SK-N-SH (cell line): ENCODE results near the gene APLP2. TPM values are rescaled to one million over a fixed set of nuclear protein-coding genes. Genes with fewer than 3 reads are reported as not detected.

Source experiments
- CTCF ChIA-PET: fragments of 300-600, 350-600 bp; formaldehyde crosslinking; extraction: SDS; loops from one replicate; lab custom pipeline; 2021; lab: Yijun Ruan, JAX
- POLR2A ChIA-PET: fragments of 350-600 bp; sonication (Branson Sonifier 250); formaldehyde crosslinking; extraction: SDS; loops from one replicate; lab custom pipeline; 2020; ENCODE audit warnings: antibody characterized with exemption, inconsistent platforms; lab: Yijun Ruan, JAX
- DNase-seq: peaks from one replicate; pipeline ENCODE4 v3.0.0; 2012
- H2AFZ ChIP-seq: fragments of 200-600 bp; sonication (generic); 2 replicates; pipeline ENCODE4 v1.8.1; 2016; ENCODE audit warnings: antibody characterized with exemption, mild to moderate bottlenecking, low read depth
- H3F3A ChIP-seq: fragments of 200-600 bp; sonication (generic); replicated peaks from 2 replicates; pipeline ENCODE3; 2016; ENCODE audit warnings: antibody characterized with exemption, mild to moderate bottlenecking; ENCODE audit not compliant: insufficient read depth
- H3K27ac ChIP-seq, 2 experiments: fragments of 200-500 bp in 1 of 2; fragments of 200-600 bp in 1 of 2; sonication (Bioruptor generic) in 1 of 2; sonication (generic), shearing (Covaris generic) in 1 of 2; 2 replicates each; pipeline versions ENCODE4 v1.5.1 to v1.6.1; 2014 to 2016; ENCODE audit warnings: low read depth in 2 of 2, inconsistent platforms in 1 of 2, low read length in 1 of 2, mild to moderate bottlenecking in 1 of 2, mixed read lengths in 1 of 2
- H3K27me3 ChIP-seq: fragments of 200-600 bp; sonication (generic), shearing (Covaris generic); 2 replicates; pipeline ENCODE4 v1.6.1; 2016; ENCODE audit warnings: mixed run types; ENCODE audit not compliant: insufficient read depth
- H3K36me3 ChIP-seq, 2 experiments: fragments of 200-500 bp in 1 of 2; fragments of 200-600 bp in 1 of 2; sonication (Bioruptor generic) in 1 of 2; sonication (generic) in 1 of 2; replicated peaks in 1 of 2; 2 replicates each; pipeline versions ENCODE3 to v1.5.1; 2014 to 2016; ENCODE audit warnings: low read length in 1 of 2, mild to moderate bottlenecking in 1 of 2; ENCODE audit not compliant: insufficient read depth in 2 of 2, control insufficient read depth in 1 of 2
- H3K4me1 ChIP-seq, 2 experiments: fragments of 200-500 bp in 1 of 2; fragments of 200-600 bp in 1 of 2; sonication (Bioruptor generic) in 1 of 2; sonication (generic), shearing (Covaris generic) in 1 of 2; 2 replicates each; pipeline versions ENCODE4 v1.5.1 to v1.6.1; 2014 to 2016; ENCODE audit warnings: low read depth in 1 of 2, low read length in 1 of 2, mixed run types in 1 of 2; ENCODE audit not compliant: insufficient read depth in 2 of 2, control insufficient read depth in 1 of 2
- H3K4me2 ChIP-seq: fragments of 200-600 bp; sonication (generic), shearing (Covaris generic); 2 replicates; pipeline ENCODE4 v1.6.1; 2017; ENCODE audit warnings: mixed run types
- H3K4me3 ChIP-seq, 2 experiments: fragments of 200-500 bp in 1 of 2; fragments of 200-600 bp in 1 of 2; sonication (Bioruptor generic) in 1 of 2; sonication (generic), shearing (Covaris generic) in 1 of 2; 2 replicates each; pipeline versions ENCODE4 v1.5.1 to v1.8.1; 2014 to 2016; ENCODE audit warnings: low read depth in 2 of 2, inconsistent platforms in 1 of 2, low read length in 1 of 2, mild to moderate bottlenecking in 1 of 2, mixed read lengths in 1 of 2, moderate library complexity in 1 of 2
- H3K79me2 ChIP-seq: fragments of 200-600 bp; sonication (generic); 2 replicates; pipeline ENCODE4 v1.8.1; 2017; ENCODE audit warnings: mild to moderate bottlenecking; ENCODE audit not compliant: insufficient read depth
- H3K9ac ChIP-seq: fragments of 200-600 bp; sonication (generic); 2 replicates; pipeline ENCODE4 v1.6.1; 2017; ENCODE audit warnings: mixed run types
- H3K9me2 ChIP-seq: fragments of 200-600 bp; sonication (generic); 2 replicates; pipeline ENCODE4 v1.6.1; 2017; ENCODE audit warnings: mixed run types
- H3K9me3 ChIP-seq: fragments of 200-600 bp; sonication (generic); 2 replicates; pipeline ENCODE4 v1.6.1; 2017; ENCODE audit warnings: mixed run types, mild to moderate bottlenecking, moderate library complexity
- H4K20me1 ChIP-seq: fragments of 200-600 bp; sonication (generic); 2 replicates; pipeline ENCODE4 v1.6.1; 2017; ENCODE audit warnings: mild to moderate bottlenecking, mixed run types; ENCODE audit not compliant: insufficient read depth
- CHD2 ChIP-seq: fragments of 150-350 bp; IDR thresholded peaks from 2 replicates; pipeline ENCODE4 v1.6.1; 2018; ENCODE audit warnings: low read length; ENCODE audit not compliant: partially characterized antibody
- FOSL2 ChIP-seq: IDR thresholded peaks from 2 replicates; pipeline ENCODE4 v1.4.0; 2012; ENCODE audit warnings: low read depth, mild to moderate bottlenecking, moderate library complexity, borderline replicate concordance
- FOXJ3 ChIP-seq: sonication (generic); formaldehyde crosslinking; IDR thresholded peaks from 2 replicates; pipeline ENCODE4 v1.5.1; 2020; ENCODE audit warnings: mild to moderate bottlenecking, missing genetic modification reagents
- MEF2A ChIP-seq: IDR thresholded peaks from 2 replicates; pipeline ENCODE4 v1.4.0; 2012; ENCODE audit warnings: low read depth, borderline replicate concordance
- MXI1 ChIP-seq: IDR thresholded peaks from 2 replicates; pipeline ENCODE4 v1.6.1; 2012; ENCODE audit warnings: mild to moderate bottlenecking, low read depth, low read length, improper control_type of control experiment
- NRF1 ChIP-seq: IDR thresholded peaks from 2 replicates; pipeline ENCODE4 v1.6.1; 2012; ENCODE audit warnings: low read depth, mild to moderate bottlenecking, low read length
- RCOR1 ChIP-seq: fragments of 150-350 bp; IDR thresholded peaks from 2 replicates; pipeline ENCODE4 v1.6.1; 2017; ENCODE audit warnings: antibody characterized with exemption, low read length
- RFX5 ChIP-seq: IDR thresholded peaks from 2 replicates; pipeline ENCODE4 v1.6.1; 2012; ENCODE audit warnings: mild to moderate bottlenecking, improper control_type of control experiment, low read length
- RXRA ChIP-seq: IDR thresholded peaks from 2 replicates; pipeline ENCODE4 v1.4.0; 2012; ENCODE audit warnings: low read depth, mild to moderate bottlenecking, borderline replicate concordance
- SIN3A ChIP-seq: IDR thresholded peaks from 2 replicates; pipeline ENCODE4 v1.6.1; 2012; ENCODE audit warnings: low read depth, mild to moderate bottlenecking, low read length, moderate library complexity, borderline replicate concordance
- SMC3 ChIP-seq: IDR thresholded peaks from 2 replicates; pipeline ENCODE4 v1.6.1; 2012; ENCODE audit warnings: low read depth, low read length, improper control_type of control experiment
- TAF1 ChIP-seq: IDR thresholded peaks from 2 replicates; pipeline ENCODE4 v1.6.1; 2012; ENCODE audit warnings: low read depth, mild to moderate bottlenecking, low read length, moderate library complexity, borderline replicate concordance
- TEAD4 ChIP-seq: IDR thresholded peaks from 2 replicates; pipeline ENCODE4 v1.4.0; 2012; ENCODE audit warnings: mild to moderate bottlenecking, borderline replicate concordance; ENCODE audit not compliant: insufficient read depth
- WGBS: methylation state at CpG from one replicate; pipeline ENCODE4 v1.1.6; 2017; ENCODE audit warnings: low lambda C conversion rate; 5-methylcytosine and 5-hydroxymethylcytosine counted together
- polyA plus RNA-seq, 3 experiments: library from polyadenylated mRNA; depleted of rRNA; stranded (reverse); fragments of >200 nt; gene quantifications; 2 replicates each; pipeline ENCODE4 v1.2.3, GENCODE V29; 2012
- TF ChIP-seq, protein P1 (sequence below): fragments of 150-350 bp; IDR thresholded peaks from 2 replicates; pipeline ENCODE4 v1.6.1; 2016; ENCODE audit warnings: mild to moderate bottlenecking, low read depth, low read length
- TF ChIP-seq, protein P2 (sequence below): IDR thresholded peaks from 2 replicates; pipeline ENCODE4 v1.4.0; 2012; ENCODE audit warnings: low read depth, borderline replicate concordance
- TF ChIP-seq, protein P3 (sequence below): IDR thresholded peaks from 2 replicates; pipeline ENCODE4 v1.4.0; 2012; ENCODE audit warnings: low read depth, borderline replicate concordance
- TF ChIP-seq, protein P4 (sequence below): fragments of 200-600 bp; sonication (generic); IDR thresholded peaks from 2 replicates; pipeline ENCODE4 v1.6.1; 2017; ENCODE audit warnings: antibody characterized with exemption, mild to moderate bottlenecking, moderate library complexity

The APLP2 gene
- polyA plus RNA-seq, 1 of the 3 experiments (the other 2 are of a cell fraction): 424 TPM

DNA sequence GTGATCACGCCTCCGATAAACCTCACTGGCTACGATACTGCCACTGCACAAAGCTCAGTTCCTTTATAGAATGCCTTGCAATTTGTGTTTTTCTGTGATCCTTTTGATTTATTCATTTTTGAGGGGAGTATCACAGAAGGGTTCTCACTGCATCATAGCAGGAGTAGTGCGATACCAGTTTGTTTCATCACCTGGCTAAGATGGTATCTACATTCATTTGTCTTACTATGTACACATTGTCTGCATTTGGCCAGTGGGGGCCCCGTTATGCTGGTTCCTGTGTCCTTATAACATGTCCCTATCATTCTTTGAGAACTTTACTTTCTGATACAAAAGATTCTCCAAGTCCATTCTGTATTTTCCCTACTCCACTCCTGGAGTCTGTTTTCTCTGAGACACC lies 44.6 kb downstream of the APLP2 start:
- ChIA-PET POLR2A (no interaction called here), CTCF (interaction anchor here (0.7 kb wide), 1 partner anchor 12 kb away, joined by 3 read pairs; no protein-coding TSS in a partner anchor)
- peaks cover 68% of the 10 kb centered on the region for H3K79me2 ChIP-seq
- H3K9me3 ChIP-seq: no peaks in the 10 kb centered on the region
- no peaks in the 10 kb centered on the region for H3K9me2 ChIP-seq
- no peak for DNase-seq
- H3K4me2 ChIP-seq: no peak overlapping the region
- H2AFZ ChIP-seq: no peak overlapping the region
- peaks cover 0 to 4% of the 10 kb centered on the region in 2 experiments; a peak in 2 of 4 replicates for H3K4me1 ChIP-seq
- 97% methylated on average over 5 of the region's 5 CpGs for WGBS
- peaks cover 85% of the 10 kb centered on the region for H4K20me1 ChIP-seq
- H3F3A ChIP-seq: peaks cover 4% of the 10 kb centered on the region
- no peaks in the 10 kb centered on the region for H3K27me3 ChIP-seq
- H3K4me3 ChIP-seq: no peak overlapping the region
- H3K36me3 ChIP-seq: peaks cover 28 to 56% of the 10 kb centered on the region in 2 experiments
- no peak overlapping the region for H3K27ac ChIP-seq
- TF ChIP-seq, protein P1, sequence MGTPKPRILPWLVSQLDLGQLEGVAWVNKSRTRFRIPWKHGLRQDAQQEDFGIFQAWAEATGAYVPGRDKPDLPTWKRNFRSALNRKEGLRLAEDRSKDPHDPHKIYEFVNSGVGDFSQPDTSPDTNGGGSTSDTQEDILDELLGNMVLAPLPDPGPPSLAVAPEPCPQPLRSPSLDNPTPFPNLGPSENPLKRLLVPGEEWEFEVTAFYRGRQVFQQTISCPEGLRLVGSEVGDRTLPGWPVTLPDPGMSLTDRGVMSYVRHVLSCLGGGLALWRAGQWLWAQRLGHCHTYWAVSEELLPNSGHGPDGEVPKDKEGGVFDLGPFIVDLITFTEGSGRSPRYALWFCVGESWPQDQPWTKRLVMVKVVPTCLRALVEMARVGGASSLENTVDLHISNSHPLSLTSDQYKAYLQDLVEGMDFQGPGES: no peak
- no peak for TF ChIP-seq NRF1
- TF ChIP-seq, protein P2, sequence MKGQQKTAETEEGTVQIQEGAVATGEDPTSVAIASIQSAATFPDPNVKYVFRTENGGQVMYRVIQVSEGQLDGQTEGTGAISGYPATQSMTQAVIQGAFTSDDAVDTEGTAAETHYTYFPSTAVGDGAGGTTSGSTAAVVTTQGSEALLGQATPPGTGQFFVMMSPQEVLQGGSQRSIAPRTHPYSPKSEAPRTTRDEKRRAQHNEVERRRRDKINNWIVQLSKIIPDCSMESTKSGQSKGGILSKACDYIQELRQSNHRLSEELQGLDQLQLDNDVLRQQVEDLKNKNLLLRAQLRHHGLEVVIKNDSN: no peak
- TF ChIP-seq RCOR1: no peak
- no peak for TF ChIP-seq SIN3A
- no peak for TF ChIP-seq SMC3
- TF ChIP-seq, protein P3, sequence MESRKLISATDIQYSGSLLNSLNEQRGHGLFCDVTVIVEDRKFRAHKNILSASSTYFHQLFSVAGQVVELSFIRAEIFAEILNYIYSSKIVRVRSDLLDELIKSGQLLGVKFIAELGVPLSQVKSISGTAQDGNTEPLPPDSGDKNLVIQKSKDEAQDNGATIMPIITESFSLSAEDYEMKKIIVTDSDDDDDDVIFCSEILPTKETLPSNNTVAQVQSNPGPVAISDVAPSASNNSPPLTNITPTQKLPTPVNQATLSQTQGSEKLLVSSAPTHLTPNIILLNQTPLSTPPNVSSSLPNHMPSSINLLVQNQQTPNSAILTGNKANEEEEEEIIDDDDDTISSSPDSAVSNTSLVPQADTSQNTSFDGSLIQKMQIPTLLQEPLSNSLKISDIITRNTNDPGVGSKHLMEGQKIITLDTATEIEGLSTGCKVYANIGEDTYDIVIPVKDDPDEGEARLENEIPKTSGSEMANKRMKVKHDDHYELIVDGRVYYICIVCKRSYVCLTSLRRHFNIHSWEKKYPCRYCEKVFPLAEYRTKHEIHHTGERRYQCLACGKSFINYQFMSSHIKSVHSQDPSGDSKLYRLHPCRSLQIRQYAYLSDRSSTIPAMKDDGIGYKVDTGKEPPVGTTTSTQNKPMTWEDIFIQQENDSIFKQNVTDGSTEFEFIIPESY: no peak
- TF ChIP-seq, protein P4, sequence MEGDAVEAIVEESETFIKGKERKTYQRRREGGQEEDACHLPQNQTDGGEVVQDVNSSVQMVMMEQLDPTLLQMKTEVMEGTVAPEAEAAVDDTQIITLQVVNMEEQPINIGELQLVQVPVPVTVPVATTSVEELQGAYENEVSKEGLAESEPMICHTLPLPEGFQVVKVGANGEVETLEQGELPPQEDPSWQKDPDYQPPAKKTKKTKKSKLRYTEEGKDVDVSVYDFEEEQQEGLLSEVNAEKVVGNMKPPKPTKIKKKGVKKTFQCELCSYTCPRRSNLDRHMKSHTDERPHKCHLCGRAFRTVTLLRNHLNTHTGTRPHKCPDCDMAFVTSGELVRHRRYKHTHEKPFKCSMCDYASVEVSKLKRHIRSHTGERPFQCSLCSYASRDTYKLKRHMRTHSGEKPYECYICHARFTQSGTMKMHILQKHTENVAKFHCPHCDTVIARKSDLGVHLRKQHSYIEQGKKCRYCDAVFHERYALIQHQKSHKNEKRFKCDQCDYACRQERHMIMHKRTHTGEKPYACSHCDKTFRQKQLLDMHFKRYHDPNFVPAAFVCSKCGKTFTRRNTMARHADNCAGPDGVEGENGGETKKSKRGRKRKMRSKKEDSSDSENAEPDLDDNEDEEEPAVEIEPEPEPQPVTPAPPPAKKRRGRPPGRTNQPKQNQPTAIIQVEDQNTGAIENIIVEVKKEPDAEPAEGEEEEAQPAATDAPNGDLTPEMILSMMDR: no peak
- no peak for TF ChIP-seq FOXJ3
- TF ChIP-seq RFX5: no peak
- no peak for TF ChIP-seq TEAD4
- H3K9ac ChIP-seq: no peak overlapping the region

DNA sequence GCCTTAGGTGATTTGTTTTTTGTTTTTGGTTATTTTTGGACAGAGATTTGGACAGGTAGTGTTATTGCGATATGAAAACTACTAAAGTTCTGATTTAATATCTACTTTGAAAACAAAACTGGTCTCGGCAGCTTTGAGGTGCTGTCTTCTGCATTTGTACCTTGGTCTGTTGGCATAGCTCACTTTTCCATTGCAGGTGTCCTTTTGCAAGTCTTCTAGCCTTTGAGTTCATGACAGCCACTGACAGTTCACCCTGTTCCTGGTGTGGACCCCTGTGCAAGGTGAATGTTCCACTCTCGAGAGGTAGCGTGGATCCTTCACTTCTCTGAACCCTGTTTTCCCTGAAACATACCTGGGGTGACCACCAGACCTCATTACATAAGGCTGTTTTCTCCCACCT lies 45.0 kb downstream of the APLP2 start:
- 98% methylated on average over 4 of the region's 4 CpGs for whole genome bisulfite sequencing
- peaks cover 4% of the 10 kb centered on the region for H3F3A ChIP-seq
- no peaks in the 10 kb centered on the region for H3K9me2 ChIP-seq
- H2AFZ ChIP-seq: no peak overlapping the region
- no peak overlapping the region for H3K4me3 ChIP-seq
- peaks cover 85% of the 10 kb centered on the region for H4K20me1 ChIP-seq
- peaks cover 0 to 4% of the 10 kb centered on the region in 2 experiments; a peak in 2 of 4 replicates for H3K4me1 ChIP-seq
- no peak overlapping the region for H3K9ac ChIP-seq
- H3K27me3 ChIP-seq: no peaks in the 10 kb centered on the region
- no peak overlapping the region for H3K27ac ChIP-seq
- no peak for TF ChIP-seq CHD2
- no peak for TF ChIP-seq MEF2A
- no peak for TF ChIP-seq FOSL2
- no peak for TF ChIP-seq NRF1
- no peak for TF ChIP-seq MXI1
- no peak for TF ChIP-seq TAF1
- TF ChIP-seq SIN3A: no peak
- no peak for TF ChIP-seq RXRA
- H3K9me3 ChIP-seq: no peaks in the 10 kb centered on the region
- no peak overlapping the region for H3K4me2 ChIP-seq
- POLR2A ChIA-PET: no interaction called here
- DNase-seq: no peak
- H3K36me3 ChIP-seq: peaks cover 30 to 52% of the 10 kb centered on the region in 2 experiments
- peaks cover 68% of the 10 kb centered on the region for H3K79me2 ChIP-seq
- CTCF ChIA-PET: interaction anchor here (0.7 to 0.8 kb wide), 2 partner anchors 11 to 168 kb away, joined by 3 to 4 read pairs; no protein-coding TSS in a partner anchor
